RWPE2 (cell line): ENCODE data around the gene SDSL.

ENCODE experiments used
- ATAC-seq: fragments of 200-7000 bp; cut with Tn5 transposase; 3 replicates; pipeline ENCODE4 v1.9.1; 2021; ENCODE audit warnings: low read depth
- DNase-seq: peaks from one replicate; pipeline ENCODE4 v3.0.0-alpha.2; 2020; ENCODE audit warnings: low spot score
- H3K27ac ChIP-seq: fragments of 450-650 bp; 2 replicates; pipeline ENCODE4 v1.5.1; 2017; ENCODE audit warnings: mild to moderate bottlenecking; ENCODE audit not compliant: poor library complexity, severe bottlenecking
- H3K27me3 ChIP-seq: fragments of 250-450 bp; sonication (Bioruptor Pico); 2 replicates; pipeline ENCODE4 v1.5.1; 2021; ENCODE audit warnings: mild to moderate bottlenecking, moderate library complexity; ENCODE audit not compliant: insufficient read depth, poor library complexity, severe bottlenecking
- H3K36me3 ChIP-seq: fragments of 250-450 bp; sonication (Bioruptor Pico); 2 replicates; pipeline ENCODE4 v1.5.1; 2020; ENCODE audit warnings: low read depth, mild to moderate bottlenecking, moderate library complexity
- H3K4me1 ChIP-seq: fragments of 250-450 bp; sonication (Bioruptor Pico); 2 replicates; pipeline ENCODE4 v1.5.1; 2021; ENCODE audit warnings: mild to moderate bottlenecking, moderate library complexity; ENCODE audit not compliant: insufficient read depth, poor library complexity, severe bottlenecking
- H3K4me3 ChIP-seq: fragments of 250-450 bp; sonication (Bioruptor Pico); 2 replicates; pipeline ENCODE4 v1.5.1; 2021; ENCODE audit warnings: mild to moderate bottlenecking, moderate library complexity; ENCODE audit not compliant: severe bottlenecking
- H3K9me3 ChIP-seq: fragments of 250-450 bp; sonication (Bioruptor Pico); 2 replicates; pipeline ENCODE4 v1.5.1; 2021; ENCODE audit warnings: mild to moderate bottlenecking, moderate library complexity; ENCODE audit not compliant: severe bottlenecking
- TF ChIP-seq, protein P1 (sequence below): fragments of 450-650 bp; IDR thresholded peaks from one replicate; pipeline ENCODE4 v1.5.1; 2017; ENCODE audit warnings: mild to moderate bottlenecking, moderate library complexity; ENCODE audit not compliant: poor library complexity, severe bottlenecking

Gene SDSL

DNA sequence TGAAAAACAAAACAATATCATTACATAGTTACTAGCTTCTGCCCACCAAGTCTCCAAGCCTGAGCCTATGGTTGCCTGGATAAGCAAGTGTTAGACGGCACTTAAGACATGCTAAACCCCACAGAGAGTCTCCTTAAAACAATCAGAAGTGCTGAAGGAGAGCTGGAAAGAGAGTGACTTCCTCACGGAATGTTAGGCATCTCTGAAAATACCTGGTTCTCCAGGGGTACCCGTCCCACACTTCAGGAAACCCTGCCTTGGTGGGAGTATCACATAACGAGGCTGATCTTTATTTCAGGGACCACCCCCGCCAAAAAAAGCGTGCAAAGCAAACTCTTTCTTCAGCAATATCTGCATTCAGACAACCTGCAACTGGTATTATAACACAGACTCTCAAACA lies 31.1 kb downstream of the SDSL start:
- no peak for ATAC-seq
- H3K27ac ChIP-seq, result no peak overlapping the region
- TF ChIP-seq, protein P1, sequence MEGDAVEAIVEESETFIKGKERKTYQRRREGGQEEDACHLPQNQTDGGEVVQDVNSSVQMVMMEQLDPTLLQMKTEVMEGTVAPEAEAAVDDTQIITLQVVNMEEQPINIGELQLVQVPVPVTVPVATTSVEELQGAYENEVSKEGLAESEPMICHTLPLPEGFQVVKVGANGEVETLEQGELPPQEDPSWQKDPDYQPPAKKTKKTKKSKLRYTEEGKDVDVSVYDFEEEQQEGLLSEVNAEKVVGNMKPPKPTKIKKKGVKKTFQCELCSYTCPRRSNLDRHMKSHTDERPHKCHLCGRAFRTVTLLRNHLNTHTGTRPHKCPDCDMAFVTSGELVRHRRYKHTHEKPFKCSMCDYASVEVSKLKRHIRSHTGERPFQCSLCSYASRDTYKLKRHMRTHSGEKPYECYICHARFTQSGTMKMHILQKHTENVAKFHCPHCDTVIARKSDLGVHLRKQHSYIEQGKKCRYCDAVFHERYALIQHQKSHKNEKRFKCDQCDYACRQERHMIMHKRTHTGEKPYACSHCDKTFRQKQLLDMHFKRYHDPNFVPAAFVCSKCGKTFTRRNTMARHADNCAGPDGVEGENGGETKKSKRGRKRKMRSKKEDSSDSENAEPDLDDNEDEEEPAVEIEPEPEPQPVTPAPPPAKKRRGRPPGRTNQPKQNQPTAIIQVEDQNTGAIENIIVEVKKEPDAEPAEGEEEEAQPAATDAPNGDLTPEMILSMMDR, result no peak

DNA sequence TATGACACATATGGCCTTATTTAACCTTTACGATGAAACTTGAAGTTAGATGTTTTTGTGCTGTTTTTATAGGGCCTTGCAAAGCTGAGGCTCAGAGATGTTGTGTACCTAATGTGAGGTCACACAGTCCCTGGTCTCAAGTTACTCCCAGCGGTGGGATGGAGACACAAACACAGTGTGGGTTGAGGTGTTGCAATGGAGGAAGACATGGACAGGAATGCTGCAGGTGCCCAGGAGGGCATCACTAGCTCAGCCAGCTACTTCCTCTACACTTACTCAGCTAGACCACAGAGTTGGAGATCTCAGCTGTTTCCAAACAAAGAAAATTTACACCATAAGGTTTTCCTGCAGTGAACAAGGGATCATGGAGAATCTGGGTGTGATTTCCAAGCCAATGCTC lies 34.0 kb downstream of the SDSL start:
- H3K36me3 ChIP-seq, result no peaks in the 10 kb centered on the region
- no peak overlapping the region for H3K4me3 ChIP-seq
- DNase-seq (no peak), ATAC-seq (no peak)
- no peak overlapping the region for H3K27ac ChIP-seq
- H3K4me1 ChIP-seq, result no peaks in the 10 kb centered on the region
- TF ChIP-seq, protein P1, result no peak
- peaks cover 7% of the 10 kb centered on the region for H3K27me3 ChIP-seq
- H3K9me3 ChIP-seq, result no peaks in the 10 kb centered on the region

More for the DNA sequence above, 31.1 kb downstream of the SDSL start:
- Histone ChIP-seq H3K9me3 (no peaks in the 10 kb centered on the region), H3K4me3 (no peak overlapping the region), H3K27me3 (no peaks in the 10 kb centered on the region), H3K36me3 (no peaks in the 10 kb centered on the region), H3K4me1 (no peaks in the 10 kb centered on the region)
- DNase-seq, result no peak

DNA sequence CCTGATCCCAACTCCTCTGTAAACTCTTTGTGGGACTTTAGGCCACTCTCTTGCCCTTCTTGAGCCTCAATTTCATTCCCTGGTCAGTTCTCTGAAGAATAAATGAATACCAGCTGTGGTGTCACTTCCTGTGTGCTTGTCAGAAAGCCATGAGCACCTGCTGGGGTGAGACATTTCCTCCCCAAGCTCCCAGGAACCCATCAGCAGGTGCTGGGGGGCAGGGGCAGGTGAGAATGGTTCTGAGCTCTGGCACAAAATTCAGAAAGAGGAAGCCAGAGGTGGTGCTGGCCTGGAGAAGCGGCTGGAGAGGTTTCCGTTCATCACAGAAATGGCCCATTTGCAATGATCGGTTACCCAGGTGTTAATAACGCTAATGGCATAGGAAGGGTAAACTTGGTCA lies 34.6 kb downstream of the SDSL start:
- Histone ChIP-seq H3K27me3 (peaks cover 9% of the 10 kb centered on the region), H3K9me3 (no peaks in the 10 kb centered on the region), H3K36me3 (no peaks in the 10 kb centered on the region), H3K27ac (no peak overlapping the region), H3K4me1 (no peaks in the 10 kb centered on the region), H3K4me3 (no peak overlapping the region)
- DNase-seq (no peak), ATAC-seq (no peak)
- TF ChIP-seq, protein P1, result no peak

DNA sequence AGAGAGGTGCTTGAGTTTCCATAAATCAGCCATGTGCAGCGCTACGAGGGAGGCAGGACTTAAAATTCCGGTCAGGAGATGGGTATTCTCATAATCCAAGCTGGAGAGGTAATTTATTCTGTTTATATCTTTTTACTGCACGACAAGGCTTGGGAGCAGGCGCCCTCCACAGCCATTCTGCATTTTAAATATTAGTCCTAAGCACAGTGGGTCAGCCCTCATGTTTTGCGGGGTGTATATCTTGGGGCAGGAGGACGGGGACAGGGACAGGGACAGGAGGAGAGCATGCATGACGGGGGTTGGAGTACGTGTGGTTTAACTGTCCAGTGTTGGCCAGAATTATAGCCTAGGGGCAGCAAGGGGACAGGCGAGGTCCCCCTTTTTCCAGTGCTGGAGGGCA lies 35.0 kb downstream of the SDSL start:
- Histone ChIP-seq H3K27me3 (peaks cover 12% of the 10 kb centered on the region), H3K4me1 (no peaks in the 10 kb centered on the region)

DNA sequence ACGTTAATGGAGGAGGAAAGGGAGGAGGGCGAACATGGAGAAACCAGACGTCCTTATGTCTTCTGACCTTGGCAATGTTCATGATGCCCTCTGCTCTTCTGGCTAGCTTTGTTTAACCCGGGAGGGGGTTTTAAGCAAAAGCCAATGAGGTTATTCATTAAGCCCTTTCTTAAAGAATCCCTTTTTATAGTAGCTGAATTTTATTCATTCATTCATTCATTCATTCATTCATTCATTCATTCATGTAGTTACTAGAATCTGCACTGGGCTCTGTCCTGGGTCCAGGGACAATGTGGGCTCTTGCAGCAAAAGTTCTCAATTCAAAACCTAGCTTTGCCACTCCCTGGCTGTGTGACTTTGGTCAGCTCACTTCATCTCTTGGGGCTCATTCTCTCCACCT lies 35.5 kb downstream of the SDSL start:
- H3K36me3 ChIP-seq, result no peaks in the 10 kb centered on the region
- no peak for ATAC-seq
- H3K4me3 ChIP-seq, result no peak overlapping the region
- no peaks in the 10 kb centered on the region for H3K4me1 ChIP-seq
- peaks cover 16% of the 10 kb centered on the region for H3K27me3 ChIP-seq
- TF ChIP-seq, protein P1, result no peak
- DNase-seq, result no peak
- H3K9me3 ChIP-seq, result no peaks in the 10 kb centered on the region
- no peak overlapping the region for H3K27ac ChIP-seq

More for the DNA sequence above, 35.0 kb downstream of the SDSL start:
- Histone ChIP-seq H3K9me3 (no peaks in the 10 kb centered on the region), H3K4me3 (no peak overlapping the region), H3K36me3 (no peaks in the 10 kb centered on the region), H3K27ac (no peak overlapping the region)
- ATAC-seq (no peak), DNase-seq (no peak)
- TF ChIP-seq, protein P1, result no peak
